DMS79 treated with DMSO at 0.1 percent for 48 hours (cell line): ENCODE results near the gene TPI1.
A peak's percentile ranks its signal among the peaks of the same experiment; 100 is the strongest.
"Not testable (repeated sequence)": the region's sequence is repeated elsewhere in the genome, so short reads cannot be mapped to it uniquely, and the experiment has no call there.

ENCODE experiments used
- DNase-seq: peaks from one replicate; lab custom pipeline; 2025; lab: John Stamatoyannopoulos, UW

TPI1 gene

DNA sequence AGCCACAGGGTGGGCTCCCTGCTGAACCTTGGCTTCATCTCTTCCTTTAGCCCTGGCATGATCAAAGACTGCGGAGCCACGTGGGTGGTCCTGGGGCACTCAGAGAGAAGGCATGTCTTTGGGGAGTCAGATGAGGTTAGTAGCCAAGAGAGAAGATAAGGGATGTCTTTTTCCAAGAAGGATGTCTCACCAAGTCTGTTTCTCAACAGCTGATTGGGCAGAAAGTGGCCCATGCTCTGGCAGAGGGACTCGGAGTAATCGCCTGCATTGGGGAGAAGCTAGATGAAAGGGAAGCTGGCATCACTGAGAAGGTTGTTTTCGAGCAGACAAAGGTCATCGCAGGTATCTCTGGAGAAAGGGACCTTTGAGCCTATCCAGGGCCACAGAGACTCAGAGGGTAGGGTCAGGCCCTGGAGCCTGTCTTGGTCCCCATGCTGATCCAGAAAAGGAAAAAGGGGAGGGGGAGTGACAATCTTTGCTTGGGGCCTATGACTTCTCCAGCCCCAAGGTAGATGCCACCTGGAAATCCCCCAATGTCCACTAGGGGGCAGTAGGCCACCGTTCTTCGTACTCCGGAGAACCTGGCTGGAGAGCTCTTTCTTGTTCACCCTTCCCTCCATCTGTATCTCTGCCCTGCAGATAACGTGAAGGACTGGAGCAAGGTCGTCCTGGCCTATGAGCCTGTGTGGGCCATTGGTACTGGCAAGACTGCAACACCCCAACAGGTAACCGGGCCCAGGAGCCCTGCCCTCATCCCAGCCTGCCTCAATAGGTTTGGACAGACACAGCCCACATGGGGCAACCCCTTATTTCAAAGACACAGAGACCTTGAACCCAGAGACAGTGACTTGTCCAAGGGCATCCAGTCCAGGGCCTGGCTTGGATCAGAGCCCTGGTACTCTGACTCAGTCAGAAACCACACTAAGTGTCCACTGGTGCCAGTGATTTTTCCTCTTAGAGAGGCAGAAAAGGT is 2.0 kb downstream of the TPI1 start:
- peak; percentile 83 for DNase-seq

DNA sequence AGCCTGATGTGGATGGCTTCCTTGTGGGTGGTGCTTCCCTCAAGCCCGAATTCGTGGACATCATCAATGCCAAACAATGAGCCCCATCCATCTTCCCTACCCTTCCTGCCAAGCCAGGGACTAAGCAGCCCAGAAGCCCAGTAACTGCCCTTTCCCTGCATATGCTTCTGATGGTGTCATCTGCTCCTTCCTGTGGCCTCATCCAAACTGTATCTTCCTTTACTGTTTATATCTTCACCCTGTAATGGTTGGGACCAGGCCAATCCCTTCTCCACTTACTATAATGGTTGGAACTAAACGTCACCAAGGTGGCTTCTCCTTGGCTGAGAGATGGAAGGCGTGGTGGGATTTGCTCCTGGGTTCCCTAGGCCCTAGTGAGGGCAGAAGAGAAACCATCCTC is 3.0 kb downstream of the TPI1 start:
- not testable (repeated sequence) for DNase-seq

- no peak for DNase-seq
These were observed 4.0 kb downstream of the TPI1 start for GRCh38 chr12:6871052-6871957.

DNA sequence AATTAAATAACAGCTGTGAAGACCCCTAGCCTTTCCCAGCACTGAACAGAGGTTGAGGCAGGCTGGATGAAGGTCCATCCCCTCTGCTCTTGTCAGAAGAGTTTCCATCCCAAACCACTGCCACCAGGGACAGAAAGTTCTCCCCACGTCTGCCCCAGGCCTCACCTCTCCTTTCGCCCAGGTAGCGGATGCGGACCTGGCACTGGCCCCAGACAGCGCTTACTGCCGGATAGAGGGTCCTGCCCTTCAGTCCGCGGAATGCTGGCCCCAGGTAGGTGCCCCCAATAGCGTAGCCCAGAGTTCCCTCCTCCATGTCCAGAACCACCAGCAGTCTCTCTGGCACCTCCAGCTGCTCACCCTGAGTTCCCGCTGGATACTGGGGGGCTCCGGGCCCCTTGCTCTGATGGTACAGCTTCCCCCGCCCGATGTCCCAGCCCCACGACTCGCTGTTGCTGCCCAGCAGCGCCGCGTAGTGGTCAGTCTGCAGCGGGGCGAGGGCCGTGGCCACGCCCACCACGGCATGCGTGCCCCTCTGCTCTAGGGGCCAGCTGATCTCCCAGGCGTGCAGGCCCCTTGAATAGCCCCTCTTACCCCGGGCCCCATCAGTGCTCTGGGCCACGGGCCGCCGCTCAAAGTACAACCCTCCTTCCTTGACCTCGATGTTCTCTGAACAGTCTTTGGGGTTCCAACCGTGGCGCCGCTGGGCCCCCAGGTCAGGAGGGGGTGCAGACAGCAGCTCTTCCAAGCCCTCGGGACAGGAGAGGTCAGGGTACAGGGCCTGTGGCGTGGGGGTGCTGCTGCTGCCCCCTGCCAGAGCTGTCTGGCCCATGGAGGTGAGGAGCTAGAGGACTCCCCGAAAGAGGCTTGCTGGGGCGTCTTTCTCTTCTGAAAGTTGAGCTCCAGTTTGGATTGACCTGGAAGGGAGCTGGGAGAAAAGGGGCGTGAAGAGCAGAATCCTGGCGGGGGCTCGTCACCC is 5.0 kb downstream of the TPI1 start:
- DNase-seq = peak; percentile 46

GRCh38 chr12:6873094-6874014 is 6.0 kb downstream of the TPI1 start, which contains the start of gene SPSB2:
SPSB2 (minus strand) TSS chr12:6873303; CDS start chr12:6872901, 402 bp downstream.
- peak; percentile 94 for DNase-seq

GRCh38 chr12:6874015-6874368 is 6.7 kb downstream of the TPI1 start:
- DNase-seq = not testable (repeated sequence)

GRCh38 chr12:6879824-6880223 is 12.5 kb downstream of the TPI1 start:
- not testable (repeated sequence) for DNase-seq

DNA sequence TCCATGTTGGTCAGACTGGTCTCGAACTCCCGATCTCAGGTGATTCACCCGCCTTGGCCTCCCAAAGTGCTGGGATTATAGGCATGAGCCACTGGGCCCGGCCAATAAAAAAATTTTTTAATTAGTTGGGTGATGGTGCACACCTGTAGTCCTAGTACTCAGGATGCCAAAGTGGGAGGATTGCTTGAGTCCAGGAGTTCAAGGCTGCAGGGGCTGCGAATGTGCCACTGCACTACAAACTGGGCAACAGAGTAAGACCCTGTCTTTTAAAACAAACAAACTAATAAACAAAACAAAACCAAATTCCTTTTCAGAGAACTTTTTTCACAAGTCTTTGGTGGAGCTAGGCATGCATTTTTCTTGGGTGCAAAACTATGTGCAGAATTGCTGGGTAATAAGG is 15.9 kb downstream of the TPI1 start:
- no peak for DNase-seq

GRCh38 chr12:6883683-6884082 is 16.4 kb downstream of the TPI1 start:
- no peak for DNase-seq

DNA sequence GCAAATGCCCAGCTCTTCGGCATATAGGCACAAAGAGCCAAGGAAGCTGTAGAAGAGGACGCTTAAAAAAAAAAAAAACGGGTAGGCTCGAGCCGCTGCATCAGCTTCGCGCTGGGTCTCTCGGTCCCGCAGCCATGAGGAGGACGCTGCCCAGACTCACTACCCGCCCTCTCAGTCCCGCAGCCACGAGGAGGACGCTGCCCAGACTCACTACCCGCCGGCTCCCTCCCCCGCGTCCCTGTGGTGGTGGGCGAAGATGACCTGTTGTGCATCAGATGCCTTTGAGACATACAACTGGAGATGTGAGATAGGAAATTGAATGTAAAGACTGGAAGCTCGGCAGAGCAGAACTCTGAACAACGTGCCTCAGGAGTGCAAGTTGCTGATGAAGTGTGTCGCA is 17.2 kb downstream of the TPI1 start:
- DNase-seq = no peak

GRCh38 chr12:6886206-6886999 is 19.1 kb downstream of the TPI1 start:
- DNase-seq = not testable (repeated sequence)

GRCh38 chr12:6887460-6887859 is 20.1 kb downstream of the TPI1 start:
- DNase-seq = no peak

- no peak for DNase-seq
These were observed 21.0 kb downstream of the TPI1 start for GRCh38 chr12:6888360-6888759.

GRCh38 chr12:6888794-6889193 is 21.5 kb downstream of the TPI1 start:
- not testable (repeated sequence) for DNase-seq

GRCh38 chr12:6889775-6890573 is 22.6 kb downstream of the TPI1 start:
- DNase-seq = not testable (repeated sequence)

- peak; percentile 94 for DNase-seq
These were observed 23.7 kb downstream of the TPI1 start for GRCh38 chr12:6890789-6891645.

DNA sequence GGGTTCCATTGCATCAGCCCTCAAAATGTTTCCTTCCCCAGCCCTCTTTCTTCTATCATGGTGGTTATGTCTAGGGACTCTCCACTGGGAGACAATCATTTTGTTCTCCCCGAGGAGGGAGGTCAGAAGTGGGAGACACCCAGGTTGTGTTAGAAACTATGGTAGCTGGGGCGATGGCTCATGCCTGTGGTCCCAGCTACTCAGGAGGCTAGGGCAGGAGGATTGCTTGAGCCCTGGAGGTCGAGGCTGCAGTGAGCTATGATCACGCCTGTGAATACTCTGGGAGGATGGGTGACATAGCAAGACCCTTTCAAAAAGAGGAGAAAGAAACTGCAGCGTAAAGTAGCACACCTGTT is 24.3 kb downstream of the TPI1 start:
- DNase-seq = no peak

DNA sequence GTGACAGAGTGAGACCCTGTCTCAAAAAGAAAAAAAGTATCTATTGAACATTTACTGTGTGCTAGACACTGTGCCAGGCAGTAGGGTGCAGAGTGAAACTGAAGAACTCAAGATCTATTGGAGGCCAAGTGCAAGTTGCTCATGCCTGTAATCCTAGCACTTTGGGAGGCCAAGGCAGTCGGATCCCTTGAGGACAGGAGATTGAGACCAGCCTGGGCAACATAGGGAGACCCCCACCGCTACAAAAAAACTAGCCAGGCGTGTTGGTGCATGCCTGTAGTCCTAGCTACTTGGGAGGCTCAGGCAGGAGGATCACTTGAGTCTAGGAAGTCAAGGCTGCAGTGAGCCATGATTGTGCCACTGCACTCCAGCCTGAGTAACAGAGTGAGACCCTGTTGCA is 25.4 kb downstream of the TPI1 start:
- DNase-seq = not testable (repeated sequence)
